HEK293 (cell line): ENCODE measurements around the gene SUFU.

Experiments used
- CTCF ChIA-PET: fragments of 350-600 bp; formaldehyde crosslinking; extraction: SDS; loops from one replicate; lab custom pipeline; 2021; ENCODE audit warnings: antibody characterized with exemption; lab: Yijun Ruan, JAX
- POLR2A ChIA-PET: fragments of 300-600 bp; formaldehyde crosslinking; extraction: SDS; loops from one replicate; lab custom pipeline; 2020; ENCODE audit warnings: antibody characterized with exemption, inconsistent platforms; lab: Yijun Ruan, JAX
- H3K27ac ChIP-seq: fragments of 200-500 bp; sonication (Bioruptor generic); 2 replicates; pipeline ENCODE4 v1.5.1; 2014; ENCODE audit warnings: low read depth, low read length, control low read depth, inconsistent platforms; ENCODE audit errors: extremely low read depth
- H3K36me3 ChIP-seq, 2 experiments: fragments of 200-500 bp in 1 of 2; sonication (Bioruptor generic) in 1 of 2; 1 replicate in 1 of 2; 2 replicates in 1 of 2; pipeline ENCODE4 v1.5.1; 2014 to 2017; ENCODE audit warnings: inconsistent platforms in 2 of 2, low read length in 2 of 2; ENCODE audit not compliant: control insufficient read depth in 2 of 2, insufficient read depth in 1 of 2
- H3K4me1 ChIP-seq: fragments of 200-500 bp; sonication (Bioruptor generic); 2 replicates; pipeline ENCODE4 v1.5.1; 2014; ENCODE audit warnings: mild to moderate bottlenecking, low read length, inconsistent platforms; ENCODE audit not compliant: control insufficient read depth, insufficient read depth
- H3K4me3 ChIP-seq: 2 replicates; pipeline ENCODE4 v1.5.1; 2011; ENCODE audit warnings: low read depth, mild to moderate bottlenecking, control low read depth, low read length, moderate library complexity
- H3K9me3 ChIP-seq: fragments of 200-500 bp; sonication (Bioruptor generic); 2 replicates; pipeline ENCODE4 v1.5.1; 2014; ENCODE audit warnings: low read depth, low read length, inconsistent platforms; ENCODE audit not compliant: control insufficient read depth, insufficient read depth
- GFI1B ChIP-seq: fragments of 450-650 bp; formaldehyde crosslinking; IDR thresholded peaks from 2 replicates; pipeline ENCODE4 v1.5.1; 2016; ENCODE audit warnings: missing biosample characterization, missing genetic modification characterization
- KLF7 ChIP-seq: fragments of 450-650 bp; formaldehyde crosslinking; IDR thresholded peaks from 2 replicates; pipeline ENCODE4 v1.5.1; 2016; ENCODE audit warnings: missing biosample characterization, missing genetic modification characterization, borderline replicate concordance
- KLF9 ChIP-seq: fragments of 450-650 bp; formaldehyde crosslinking; IDR thresholded peaks from 2 replicates; pipeline ENCODE4 v1.5.1; 2016; ENCODE audit warnings: missing biosample characterization, missing genetic modification characterization, low read depth
- MYNN ChIP-seq: fragments of 450-650 bp; formaldehyde crosslinking; IDR thresholded peaks from 2 replicates; pipeline ENCODE4 v1.5.1; 2016; ENCODE audit warnings: missing biosample characterization, missing genetic modification characterization, borderline replicate concordance
- SCRT1 ChIP-seq: fragments of 450-650 bp; formaldehyde crosslinking; IDR thresholded peaks from 2 replicates; pipeline ENCODE4 v1.5.1; 2016; ENCODE audit warnings: missing biosample characterization, missing genetic modification characterization, borderline replicate concordance
- WT1 ChIP-seq: fragments of 450-650 bp; formaldehyde crosslinking; IDR thresholded peaks from 2 replicates; pipeline ENCODE4 v1.5.1; 2016; ENCODE audit warnings: missing biosample characterization, missing genetic modification characterization
- YY2 ChIP-seq: fragments of 450-650 bp; formaldehyde crosslinking; IDR thresholded peaks from 2 replicates; pipeline ENCODE4 v1.5.1; 2016; ENCODE audit warnings: missing biosample characterization, missing genetic modification characterization
- ZNF169 ChIP-seq: fragments of 450-650 bp; formaldehyde crosslinking; IDR thresholded peaks from 2 replicates; pipeline ENCODE4 v1.5.1; 2016; ENCODE audit warnings: missing biosample characterization, missing genetic modification characterization
- ZNF2 ChIP-seq: fragments of 450-650 bp; formaldehyde crosslinking; IDR thresholded peaks from 2 replicates; pipeline ENCODE4 v1.5.1; 2016; ENCODE audit warnings: missing biosample characterization, missing genetic modification characterization
- ZNF23 ChIP-seq: fragments of 450-650 bp; formaldehyde crosslinking; IDR thresholded peaks from 2 replicates; pipeline ENCODE4 v1.5.1; 2016; ENCODE audit warnings: missing biosample characterization, missing genetic modification characterization, borderline replicate concordance
- ZNF292 ChIP-seq: fragments of 450-650 bp; formaldehyde crosslinking; IDR thresholded peaks from 2 replicates; pipeline ENCODE4 v1.5.1; 2016; ENCODE audit warnings: low read depth, missing biosample characterization, missing genetic modification characterization, borderline replicate concordance
- ZNF416 ChIP-seq: fragments of 450-650 bp; formaldehyde crosslinking; IDR thresholded peaks from 2 replicates; pipeline ENCODE4 v1.5.1; 2016; ENCODE audit warnings: missing biosample characterization, missing genetic modification characterization
- ZNF791 ChIP-seq: fragments of 450-650 bp; formaldehyde crosslinking; IDR thresholded peaks from 2 replicates; pipeline ENCODE4 v1.5.1; 2016; ENCODE audit warnings: missing biosample characterization, missing genetic modification characterization
- TF ChIP-seq, protein P1 (sequence below): fragments of 450-650 bp; formaldehyde crosslinking; conservative IDR thresholded peaks from 2 replicates; pipeline ENCODE4 v1.5.1; 2016; ENCODE audit warnings: low read depth, missing biosample characterization, missing genetic modification characterization
- TF ChIP-seq, protein P2 (sequence below): fragments of 450-650 bp; formaldehyde crosslinking; IDR thresholded peaks from 2 replicates; pipeline ENCODE4 v1.5.1; 2017; ENCODE audit warnings: missing biosample characterization, missing genetic modification characterization
- TF ChIP-seq, protein P3 (sequence below): fragments of 450-650 bp; IDR thresholded peaks from 2 replicates; pipeline ENCODE4 v1.5.1; 2018; ENCODE audit warnings: missing biosample characterization, missing genetic modification characterization
- TF ChIP-seq, protein P4 (sequence below): fragments of 450-650 bp; formaldehyde crosslinking; IDR thresholded peaks from 2 replicates; pipeline ENCODE4 v1.5.1; 2016; ENCODE audit warnings: missing biosample characterization, missing genetic modification characterization
- TF ChIP-seq, protein P5 (sequence below): fragments of 450-650 bp; formaldehyde crosslinking; IDR thresholded peaks from 2 replicates; pipeline ENCODE4 v1.5.1; 2016; ENCODE audit warnings: missing biosample characterization, missing genetic modification characterization, borderline replicate concordance

SUFU gene

DNA sequence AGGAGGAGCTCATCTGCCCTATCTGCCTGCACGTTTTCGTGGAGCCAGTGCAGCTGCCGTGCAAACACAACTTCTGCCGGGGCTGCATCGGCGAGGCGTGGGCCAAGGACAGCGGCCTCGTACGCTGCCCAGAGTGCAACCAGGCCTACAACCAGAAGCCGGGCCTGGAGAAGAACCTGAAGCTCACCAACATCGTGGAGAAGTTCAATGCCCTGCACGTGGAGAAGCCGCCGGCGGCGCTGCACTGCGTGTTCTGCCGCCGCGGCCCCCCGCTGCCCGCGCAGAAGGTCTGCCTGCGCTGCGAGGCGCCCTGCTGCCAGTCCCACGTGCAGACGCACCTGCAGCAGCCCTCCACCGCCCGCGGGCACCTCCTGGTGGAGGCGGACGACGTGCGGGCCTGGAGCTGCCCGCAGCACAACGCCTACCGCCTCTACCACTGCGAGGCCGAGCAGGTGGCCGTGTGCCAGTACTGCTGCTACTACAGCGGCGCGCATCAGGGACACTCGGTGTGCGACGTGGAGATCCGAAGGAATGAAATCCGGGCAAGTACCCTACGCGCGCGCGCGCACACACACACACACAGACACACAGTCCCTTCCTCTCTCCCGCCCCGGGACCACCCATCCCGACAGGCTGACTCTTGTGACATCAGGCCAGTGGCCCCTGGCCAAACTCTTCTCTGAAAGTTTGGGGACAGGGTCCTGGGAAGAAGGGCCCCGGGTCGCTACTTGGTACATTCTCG, 141.0 kb downstream of the SUFU start (continued):
- TF ChIP-seq, protein P1, sequence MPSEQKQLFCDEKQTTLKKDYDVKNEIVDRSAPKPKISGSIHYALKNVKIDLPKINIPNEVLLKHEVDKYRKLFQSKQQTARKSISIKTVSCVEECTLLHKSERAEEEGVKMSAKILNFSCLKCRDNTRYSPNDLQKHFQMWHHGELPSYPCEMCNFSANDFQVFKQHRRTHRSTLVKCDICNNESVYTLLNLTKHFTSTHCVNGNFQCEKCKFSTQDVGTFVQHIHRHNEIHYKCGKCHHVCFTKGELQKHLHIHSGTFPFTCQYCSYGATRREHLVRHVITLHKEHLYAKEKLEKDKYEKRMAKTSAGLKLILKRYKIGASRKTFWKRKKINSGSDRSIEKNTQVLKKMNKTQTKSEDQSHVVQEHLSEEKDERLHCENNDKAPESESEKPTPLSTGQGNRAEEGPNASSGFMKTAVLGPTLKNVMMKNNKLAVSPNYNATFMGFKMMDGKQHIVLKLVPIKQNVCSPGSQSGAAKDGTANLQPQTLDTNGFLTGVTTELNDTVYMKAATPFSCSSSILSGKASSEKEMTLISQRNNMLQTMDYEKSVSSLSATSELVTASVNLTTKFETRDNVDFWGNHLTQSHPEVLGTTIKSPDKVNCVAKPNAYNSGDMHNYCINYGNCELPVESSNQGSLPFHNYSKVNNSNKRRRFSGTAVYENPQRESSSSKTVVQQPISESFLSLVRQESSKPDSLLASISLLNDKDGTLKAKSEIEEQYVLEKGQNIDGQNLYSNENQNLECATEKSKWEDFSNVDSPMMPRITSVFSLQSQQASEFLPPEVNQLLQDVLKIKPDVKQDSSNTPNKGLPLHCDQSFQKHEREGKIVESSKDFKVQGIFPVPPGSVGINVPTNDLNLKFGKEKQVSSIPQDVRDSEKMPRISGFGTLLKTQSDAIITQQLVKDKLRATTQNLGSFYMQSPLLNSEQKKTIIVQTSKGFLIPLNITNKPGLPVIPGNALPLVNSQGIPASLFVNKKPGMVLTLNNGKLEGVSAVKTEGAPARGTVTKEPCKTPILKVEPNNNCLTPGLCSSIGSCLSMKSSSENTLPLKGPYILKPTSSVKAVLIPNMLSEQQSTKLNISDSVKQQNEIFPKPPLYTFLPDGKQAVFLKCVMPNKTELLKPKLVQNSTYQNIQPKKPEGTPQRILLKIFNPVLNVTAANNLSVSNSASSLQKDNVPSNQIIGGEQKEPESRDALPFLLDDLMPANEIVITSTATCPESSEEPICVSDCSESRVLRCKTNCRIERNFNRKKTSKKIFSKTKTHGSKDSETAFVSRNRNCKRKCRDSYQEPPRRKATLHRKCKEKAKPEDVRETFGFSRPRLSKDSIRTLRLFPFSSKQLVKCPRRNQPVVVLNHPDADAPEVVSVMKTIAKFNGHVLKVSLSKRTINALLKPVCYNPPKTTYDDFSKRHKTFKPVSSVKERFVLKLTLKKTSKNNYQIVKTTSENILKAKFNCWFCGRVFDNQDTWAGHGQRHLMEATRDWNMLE (tag by site-specific recombination): no peak
- TF ChIP-seq ZNF292 (tag by site-specific recombination): no peak
- TF ChIP-seq WT1 (tag by site-specific recombination): peak; percentile 41; the same call in 1 of the 2 replicates
- peak; percentile 68; the same call in 1 of the 2 replicates for TF ChIP-seq KLF9
- no peak for TF ChIP-seq ZNF416
- TF ChIP-seq, protein P2, sequence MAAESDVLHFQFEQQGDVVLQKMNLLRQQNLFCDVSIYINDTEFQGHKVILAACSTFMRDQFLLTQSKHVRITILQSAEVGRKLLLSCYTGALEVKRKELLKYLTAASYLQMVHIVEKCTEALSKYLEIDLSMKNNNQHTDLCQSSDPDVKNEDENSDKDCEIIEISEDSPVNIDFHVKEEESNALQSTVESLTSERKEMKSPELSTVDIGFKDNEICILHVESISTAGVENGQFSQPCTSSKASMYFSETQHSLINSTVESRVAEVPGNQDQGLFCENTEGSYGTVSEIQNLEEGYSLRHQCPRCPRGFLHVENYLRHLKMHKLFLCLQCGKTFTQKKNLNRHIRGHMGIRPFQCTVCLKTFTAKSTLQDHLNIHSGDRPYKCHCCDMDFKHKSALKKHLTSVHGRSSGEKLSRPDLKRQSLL (tag by site-specific recombination): 0 out of 2 replicates have a peak, but pooled peaks have one; percentile 37
- TF ChIP-seq YY2 (tag by site-specific recombination): no peak
- TF ChIP-seq SCRT1 (tag by site-specific recombination): peak; percentile 65; the same call in 1 of the 2 replicates

DNA sequence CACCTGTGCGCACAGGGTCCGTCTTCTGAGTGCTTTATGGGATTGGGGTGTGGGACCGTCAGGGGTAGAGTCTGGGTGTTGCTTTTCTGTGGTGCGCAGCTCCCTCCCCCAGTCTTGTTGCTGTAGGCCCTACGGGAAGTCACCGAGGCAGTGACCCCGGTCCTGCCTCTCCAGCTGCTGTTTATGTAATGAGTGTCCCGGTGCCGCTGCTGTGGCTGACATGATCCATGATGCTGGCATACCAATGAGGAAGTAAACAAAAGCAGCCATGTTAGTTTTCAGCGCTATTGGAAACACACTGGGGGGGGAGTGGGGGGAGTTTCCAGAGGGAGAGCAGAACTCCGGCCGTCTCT, 141.6 kb downstream of the SUFU start:
- peaks cover 0 to 18% of the 10 kb centered on the region in 2 experiments; a peak in 1 of 3 replicates for H3K36me3 ChIP-seq
- H3K4me1 ChIP-seq: peaks cover 16% of the 10 kb centered on the region
- POLR2A ChIA-PET: interaction anchor here (0.6 to 3.5 kb wide), 13 partner anchors 12 to 415 kb away, joined by 3 to 24 read pairs (median 5); partner anchors contain the start of genes ACTR1A, ARL3, SFXN2 and SUFU
- H3K9me3 ChIP-seq: no peaks in the 10 kb centered on the region
- CTCF ChIA-PET: interaction anchor here (1.0 to 1.8 kb wide), 5 partner anchors 18 to 69 kb away, joined by 3 to 11 read pairs (median 5); partner anchors contain the start of gene ARL3
- peak overlapping the region; percentile 69 for H3K4me3 ChIP-seq
- H3K27ac ChIP-seq: peak overlapping the region; percentile 86
- TF ChIP-seq KLF7 (tag by site-specific recombination) (no peak), ZNF169 (tag by site-specific recombination) (no peak), ZNF2 (tag by site-specific recombination) (no peak), GFI1B (no peak), ZNF791 (tag by site-specific recombination) (no peak), ZNF23 (tag by site-specific recombination) (no peak), MYNN (tag by site-specific recombination) (no peak)
- TF ChIP-seq, protein P2 (tag by site-specific recombination): no peak
- TF ChIP-seq, protein P3, sequence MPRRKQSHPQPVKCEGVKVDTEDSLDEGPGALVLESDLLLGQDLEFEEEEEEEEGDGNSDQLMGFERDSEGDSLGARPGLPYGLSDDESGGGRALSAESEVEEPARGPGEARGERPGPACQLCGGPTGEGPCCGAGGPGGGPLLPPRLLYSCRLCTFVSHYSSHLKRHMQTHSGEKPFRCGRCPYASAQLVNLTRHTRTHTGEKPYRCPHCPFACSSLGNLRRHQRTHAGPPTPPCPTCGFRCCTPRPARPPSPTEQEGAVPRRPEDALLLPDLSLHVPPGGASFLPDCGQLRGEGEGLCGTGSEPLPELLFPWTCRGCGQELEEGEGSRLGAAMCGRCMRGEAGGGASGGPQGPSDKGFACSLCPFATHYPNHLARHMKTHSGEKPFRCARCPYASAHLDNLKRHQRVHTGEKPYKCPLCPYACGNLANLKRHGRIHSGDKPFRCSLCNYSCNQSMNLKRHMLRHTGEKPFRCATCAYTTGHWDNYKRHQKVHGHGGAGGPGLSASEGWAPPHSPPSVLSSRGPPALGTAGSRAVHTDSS (tag by site-specific recombination): 0 out of 2 replicates have a peak, but pooled peaks have one; percentile 25
- TF ChIP-seq, protein P4, sequence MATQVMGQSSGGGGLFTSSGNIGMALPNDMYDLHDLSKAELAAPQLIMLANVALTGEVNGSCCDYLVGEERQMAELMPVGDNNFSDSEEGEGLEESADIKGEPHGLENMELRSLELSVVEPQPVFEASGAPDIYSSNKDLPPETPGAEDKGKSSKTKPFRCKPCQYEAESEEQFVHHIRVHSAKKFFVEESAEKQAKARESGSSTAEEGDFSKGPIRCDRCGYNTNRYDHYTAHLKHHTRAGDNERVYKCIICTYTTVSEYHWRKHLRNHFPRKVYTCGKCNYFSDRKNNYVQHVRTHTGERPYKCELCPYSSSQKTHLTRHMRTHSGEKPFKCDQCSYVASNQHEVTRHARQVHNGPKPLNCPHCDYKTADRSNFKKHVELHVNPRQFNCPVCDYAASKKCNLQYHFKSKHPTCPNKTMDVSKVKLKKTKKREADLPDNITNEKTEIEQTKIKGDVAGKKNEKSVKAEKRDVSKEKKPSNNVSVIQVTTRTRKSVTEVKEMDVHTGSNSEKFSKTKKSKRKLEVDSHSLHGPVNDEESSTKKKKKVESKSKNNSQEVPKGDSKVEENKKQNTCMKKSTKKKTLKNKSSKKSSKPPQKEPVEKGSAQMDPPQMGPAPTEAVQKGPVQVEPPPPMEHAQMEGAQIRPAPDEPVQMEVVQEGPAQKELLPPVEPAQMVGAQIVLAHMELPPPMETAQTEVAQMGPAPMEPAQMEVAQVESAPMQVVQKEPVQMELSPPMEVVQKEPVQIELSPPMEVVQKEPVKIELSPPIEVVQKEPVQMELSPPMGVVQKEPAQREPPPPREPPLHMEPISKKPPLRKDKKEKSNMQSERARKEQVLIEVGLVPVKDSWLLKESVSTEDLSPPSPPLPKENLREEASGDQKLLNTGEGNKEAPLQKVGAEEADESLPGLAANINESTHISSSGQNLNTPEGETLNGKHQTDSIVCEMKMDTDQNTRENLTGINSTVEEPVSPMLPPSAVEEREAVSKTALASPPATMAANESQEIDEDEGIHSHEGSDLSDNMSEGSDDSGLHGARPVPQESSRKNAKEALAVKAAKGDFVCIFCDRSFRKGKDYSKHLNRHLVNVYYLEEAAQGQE (tag by site-specific recombination): no peak
- TF ChIP-seq, protein P5, sequence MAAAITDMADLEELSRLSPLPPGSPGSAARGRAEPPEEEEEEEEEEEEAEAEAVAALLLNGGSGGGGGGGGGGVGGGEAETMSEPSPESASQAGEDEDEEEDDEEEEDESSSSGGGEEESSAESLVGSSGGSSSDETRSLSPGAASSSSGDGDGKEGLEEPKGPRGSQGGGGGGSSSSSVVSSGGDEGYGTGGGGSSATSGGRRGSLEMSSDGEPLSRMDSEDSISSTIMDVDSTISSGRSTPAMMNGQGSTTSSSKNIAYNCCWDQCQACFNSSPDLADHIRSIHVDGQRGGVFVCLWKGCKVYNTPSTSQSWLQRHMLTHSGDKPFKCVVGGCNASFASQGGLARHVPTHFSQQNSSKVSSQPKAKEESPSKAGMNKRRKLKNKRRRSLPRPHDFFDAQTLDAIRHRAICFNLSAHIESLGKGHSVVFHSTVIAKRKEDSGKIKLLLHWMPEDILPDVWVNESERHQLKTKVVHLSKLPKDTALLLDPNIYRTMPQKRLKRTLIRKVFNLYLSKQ (tag by site-specific recombination): no peak
